ENCODE measurements around the gene SPSB3. TPM values are rescaled to one million over a fixed set of nuclear protein-coding genes. Genes with fewer than 3 reads are reported as not detected.

The SPSB3 gene
- 8.2 and 13.2 TPM in 2 replicates for total RNA-seq (2016; rRNA removed; fragmentation: Illumina TruSeq; extraction: Trizol)
- total RNA-seq (2016; cell fraction: cytosol; rRNA removed; fragmentation: Illumina TruSeq; extraction: Trizol; ENCODE audit: low read depth) = 8.6 and 9.9 TPM in 2 replicates
- 6.5 and 13.8 TPM in 2 replicates for total RNA-seq (2016; cell fraction: insoluble cytoplasmic fraction; rRNA removed; fragmentation: Illumina TruSeq; extraction: Trizol)
- 9.4 and 12.7 TPM in 2 replicates for total RNA-seq (2016; cell fraction: membrane; rRNA removed; fragmentation: Illumina TruSeq; extraction: Trizol)
- 14.1 and 16.2 TPM in 2 replicates for total RNA-seq (2016; cell fraction: nucleus; rRNA removed; fragmentation: Illumina TruSeq; extraction: Trizol)
- polyA plus RNA-seq (2011; rRNA removed) = 21.9 and 26.7 TPM in 2 replicates
- polyA plus RNA-seq (2011; cell fraction: cytosol; rRNA removed) = 15.4 and 25.3 TPM in 2 replicates
- 142 and 184 TPM in 2 replicates for polyA plus RNA-seq (2011; cell fraction: nucleus; rRNA removed)
- 12.3 and 24.9 TPM in 2 replicates for polyA plus RNA-seq (2012)
- 6.4 and 7.5 TPM in 2 replicates for polyA plus RNA-seq (2016; cell fraction: cytosol; fragmentation: Illumina TruSeq; extraction: Trizol; ENCODE audit: low read depth)
- 7.6 and 8.0 TPM in 2 replicates for polyA plus RNA-seq (2016; cell fraction: insoluble cytoplasmic fraction; fragmentation: Illumina TruSeq; extraction: Trizol; ENCODE audit: low read depth)
- polyA plus RNA-seq (2016; cell fraction: membrane; fragmentation: Illumina TruSeq; extraction: Trizol; ENCODE audit: low read depth) = 6.8 and 7.3 TPM in 2 replicates
- 29.9 and 32.1 TPM in 2 replicates for polyA plus RNA-seq (2016; cell fraction: nucleus; fragmentation: Illumina TruSeq; extraction: Trizol; ENCODE audit: insufficient read depth, low read depth)
- 15.4 and 19.4 TPM in 2 replicates for polyA minus RNA-seq (2011; rRNA and poly(A)+ RNA removed; ENCODE audit: low replicate concordance)
- polyA minus RNA-seq (2011; cell fraction: cytosol; rRNA and poly(A)+ RNA removed) = 4.5 and 8.0 TPM in 2 replicates
- 12.4 and 13.7 TPM in 2 replicates for polyA minus RNA-seq (2011; cell fraction: nucleus; rRNA and poly(A)+ RNA removed)
- percentile 46 among the genes with signal in this experiment for Bru-seq, nascent RNA
- BruChase-seq, experiment 1, labeled RNA remaining after a 6-hour chase = percentile 65 among the genes with signal in this experiment
- BruChase-seq, experiment 2, labeled RNA remaining after a 2-hour chase = percentile 52 among the genes with signal in this experiment
- long read RNA-seq, experiment 1, transcript SPSB3-208 (7 exons, 1,784 nt) = major isoform, 23 of 45 reads
- long read RNA-seq, experiment 1, transcript SPSB3-201 (6 exons, 1,449 nt) = minor isoform, 11 of 45 reads
- long read RNA-seq, experiment 1, partial matches to known transcripts = 0 of 45 reads
- long read RNA-seq, experiment 1, other reads (novel, unspliced or antisense) = 5 of 45 reads
- long read RNA-seq, experiment 2, transcript SPSB3-208 (7 exons, 1,784 nt) = major isoform, 31 of 72 reads
- long read RNA-seq, experiment 2, transcript SPSB3-201 (6 exons, 1,449 nt) = minor isoform, 19 of 72 reads
- long read RNA-seq, experiment 2, partial matches to known transcripts = 3 of 72 reads
- long read RNA-seq, experiment 2, other reads (novel, unspliced or antisense) = 19 of 72 reads

GRCh38 chr16:1782408-1783264 is at the start of gene SPSB3, which contains the start of gene NUBP2:
Gene SPSB3 (minus strand): TSS chr16:1782571. CDS start chr16:1781483, 1,088 bp downstream.
Gene NUBP2 (plus strand): TSS chr16:1782960. CDS start chr16:1783021, 61 bp downstream.
- peaks cover 22% of the 10 kb centered on the region for H3K4me1 ChIP-seq (ENCODE audit: insufficient read depth, low read length)
- ChIA-PET CTCF (ENCODE audit: low intra/inter-chr PET ratio, low total read pairs) (interaction anchor here (1.9 kb wide), 1 partner anchor 30 kb away, joined by 8 read pairs; no protein-coding TSS in a partner anchor), POLR2A (interaction anchor here (0.6 to 4.4 kb wide), 22 partner anchors 8 to 362 kb away, joined by 3 to 57 read pairs (median 5); partner anchors contain the start of genes CRAMP1, EME2, FAHD1 and HAGH)
- BruUV-seq (replicated peaks) = no TSS peak
- H3K9me3 ChIP-seq (ENCODE audit: low read length) = no peaks in the 10 kb centered on the region
- H3K4me3 ChIP-seq (replicated peaks in 1 of 3; ENCODE audit: insufficient read depth in 1 of 3, low read depth in 2 of 3, low read length in 3 of 3) = peak within 1 kb of the TSS; percentile 94 to 96 (median 94)
- peaks cover 26% of the 10 kb centered on the region for H3K79me2 ChIP-seq (ENCODE audit: insufficient read depth, low read length)
- DNase-seq (ENCODE audit: low spot score) (peak; percentile 99), FAIRE-seq (peak; percentile 99), ATAC-seq (peak; percentile 90)
- in situ Hi-C loops (cut with HindIII; ENCODE audit: extremely low pct_ligation_motif_present, low pct_unique_long_range_greater_than_20kb) (loop anchor here (5.0 kb wide), 1 partner anchor 40 kb away; no protein-coding TSS in a partner anchor), intact Hi-C loops (cut with micrococcal nuclease; ENCODE audit: unreplicated experiment) (loop anchor here (2.0 to 5.0 kb wide), 2 partner anchors 30 to 45 kb away; partner anchors contain the start of genes FAHD1 and HAGH)
- peaks cover 3 to 4% of the 10 kb centered on the region in 2 experiments; a peak in 3 of 5 replicates for H3K36me3 ChIP-seq (replicated peaks in 1 of 2; ENCODE audit: control insufficient read depth in 1 of 2, insufficient read depth in 2 of 2, low read length in 2 of 2)
- H2AFZ ChIP-seq (ENCODE audit: low read length) = no peak within 1 kb of the TSS
- peak within 1 kb of the TSS; percentile 86 for H3K4me2 ChIP-seq (ENCODE audit: low read depth, low read length)
- H3K9ac ChIP-seq (ENCODE audit: insufficient read depth, low read depth, low read length) = peak within 1 kb of the TSS; percentile 86
- H4K20me1 ChIP-seq (ENCODE audit: insufficient read depth, low read length) = peaks cover 4% of the 10 kb centered on the region; the same call in 1 of the 2 replicates
- H3K27ac ChIP-seq (ENCODE audit: extremely low read length, insufficient read depth, low read length) = peak within 1 kb of the TSS; percentile 70
- no CpG with 5 or more reads among the region's 102 CpGs for WGBS (ENCODE audit: low lambda C conversion rate)
- H3K27me3 ChIP-seq (ENCODE audit: control insufficient read depth in 1 of 2, insufficient read depth in 2 of 2, low read length in 2 of 2) = peaks cover 0 to 2% of the 10 kb centered on the region in 2 experiments; a peak in 1 of 5 replicates
- TF ChIP-seq ZNF713 (CRISPR knock-in tag; IDR thresholded peaks at IDR 0.05) (0 out of 2 replicates have a peak, but pooled peaks have one; percentile 49), ZNF574 (CRISPR knock-in tag; IDR thresholded peaks at IDR 0.05) (peak; percentile 38; the same call in 1 of the 2 replicates), ZNF672 (CRISPR knock-in tag; IDR thresholded peaks at IDR 0.05) (no peak), RARA (CRISPR knock-in tag; IDR thresholded peaks at IDR 0.05) (peak; percentile 62; the same call in 1 of the 2 replicates), TEAD3 (CRISPR knock-in tag; optimal IDR thresholded peaks at IDR 0.05; ENCODE audit: borderline replicate concordance) (peak; percentile 14), KDM5A (IDR thresholded peaks at IDR 0.05; ENCODE audit: borderline replicate concordance, low read length) (peak; percentile 36; the same call in 1 of the 2 replicates), ZNF350 (CRISPR knock-in tag; IDR thresholded peaks at IDR 0.05; ENCODE audit: borderline replicate concordance, low read depth) (peak; percentile 70), RXRB (CRISPR knock-in tag; IDR thresholded peaks at IDR 0.05; ENCODE audit: borderline replicate concordance) (peak; percentile 35), GFI1 (CRISPR knock-in tag; IDR thresholded peaks at IDR 0.05; ENCODE audit: borderline replicate concordance) (peak; percentile 25; the same call in 1 of the 2 replicates), TGIF2 (CRISPR knock-in tag; IDR thresholded peaks at IDR 0.05) (0 out of 2 replicates have a peak, but pooled peaks have one; percentile 32), ZNF543 (CRISPR knock-in tag; IDR thresholded peaks at IDR 0.05) (no peak), ZBTB7A (CRISPR knock-in tag; IDR thresholded peaks at IDR 0.05) (no peak)

Data from HepG2 (cell line).